Activated CD4-positive, alpha-beta T cell treated with anti-CD3 and anti-CD28 coated beads for 1 hour (primary cell): ENCODE results near the gene SLC12A9.
"Not testable (repeated sequence)": the region's sequence is repeated elsewhere in the genome, so short reads cannot be mapped to it uniquely, and the experiment has no call there.

Experiments
- DNase-seq: peaks from one replicate; pipeline ENCODE4 v3.0.0-alpha.2; 2020

SLC12A9 gene

DNA sequence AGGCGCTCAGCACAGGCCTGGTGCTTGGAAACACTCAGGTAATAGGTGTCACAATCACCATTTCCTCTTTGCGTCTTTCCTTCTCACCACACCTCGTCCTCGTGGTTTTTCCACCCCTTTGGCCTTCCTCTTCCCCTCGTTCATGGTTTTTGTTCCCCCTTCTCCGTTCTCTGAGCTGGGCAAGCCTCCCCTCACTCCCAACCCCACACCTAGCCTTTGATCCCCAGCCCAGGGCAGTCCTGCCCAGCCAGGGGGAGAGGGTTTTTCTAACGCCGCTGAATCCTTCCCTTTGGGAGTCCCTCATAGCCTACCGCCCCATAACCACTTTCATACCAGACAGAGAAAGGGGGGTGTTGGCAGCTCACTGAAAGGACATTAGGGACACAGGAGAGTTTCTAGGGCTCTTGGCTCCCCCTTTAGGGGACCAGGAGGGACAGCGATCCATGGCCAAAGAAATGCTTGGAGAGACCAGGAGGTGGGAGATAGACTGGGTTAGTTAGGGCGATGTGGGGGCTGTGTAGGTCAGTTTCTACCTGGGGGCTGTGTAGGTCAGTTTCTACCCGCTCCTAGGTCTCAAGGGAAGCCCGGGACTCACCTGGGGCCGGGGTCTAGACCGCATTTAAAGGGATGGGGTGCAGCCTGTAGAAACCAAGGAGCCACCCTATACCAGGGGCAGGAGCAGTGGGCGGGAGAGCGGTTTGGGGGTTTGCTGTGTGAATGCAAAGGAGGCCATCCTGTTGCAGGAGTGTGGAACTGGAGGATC, 26.6 kb upstream of the SLC12A9 start:
- DNase-seq, result no peak

DNA sequence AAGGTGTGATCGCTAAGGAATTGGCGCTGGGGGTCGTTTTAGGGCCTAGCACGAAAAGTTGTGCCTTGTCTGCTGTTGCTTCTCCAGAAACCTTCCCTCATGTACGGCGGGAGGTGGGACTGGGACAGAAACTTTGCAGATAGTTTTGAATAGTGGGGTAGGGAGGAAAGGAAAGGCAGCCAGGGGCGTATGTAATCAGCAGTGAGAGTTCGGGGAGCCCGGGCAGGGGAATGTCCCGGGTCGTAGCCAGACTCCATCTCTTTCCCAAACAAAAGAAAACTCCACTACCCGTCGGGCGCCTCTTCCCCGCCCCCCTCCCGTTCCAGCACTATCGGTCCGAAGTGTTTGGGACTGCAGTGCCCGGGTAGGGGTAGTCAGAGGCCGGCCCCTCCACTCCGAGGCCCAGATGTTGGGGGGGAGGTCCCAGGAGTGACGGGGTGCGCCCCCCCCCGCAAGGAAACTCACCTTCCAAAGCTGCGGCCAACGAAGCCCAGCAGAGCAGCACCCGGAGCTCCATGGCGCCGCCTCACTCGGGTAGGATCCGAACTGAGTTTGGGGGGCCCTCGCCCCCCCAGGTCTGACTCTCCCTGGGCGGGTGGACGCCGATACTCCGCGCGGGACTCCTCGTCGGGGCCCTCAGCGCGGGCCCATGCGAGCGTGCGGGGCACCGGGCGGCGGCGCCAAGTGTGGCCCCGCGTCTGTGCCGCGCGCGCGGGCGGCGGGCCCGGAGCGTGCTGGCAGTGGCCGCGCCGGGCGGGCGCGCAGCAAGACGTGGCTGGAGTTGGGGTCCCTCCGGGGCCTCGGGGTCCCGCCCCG, 25.8 kb upstream of the SLC12A9 start:
- no peak for DNase-seq

DNA sequence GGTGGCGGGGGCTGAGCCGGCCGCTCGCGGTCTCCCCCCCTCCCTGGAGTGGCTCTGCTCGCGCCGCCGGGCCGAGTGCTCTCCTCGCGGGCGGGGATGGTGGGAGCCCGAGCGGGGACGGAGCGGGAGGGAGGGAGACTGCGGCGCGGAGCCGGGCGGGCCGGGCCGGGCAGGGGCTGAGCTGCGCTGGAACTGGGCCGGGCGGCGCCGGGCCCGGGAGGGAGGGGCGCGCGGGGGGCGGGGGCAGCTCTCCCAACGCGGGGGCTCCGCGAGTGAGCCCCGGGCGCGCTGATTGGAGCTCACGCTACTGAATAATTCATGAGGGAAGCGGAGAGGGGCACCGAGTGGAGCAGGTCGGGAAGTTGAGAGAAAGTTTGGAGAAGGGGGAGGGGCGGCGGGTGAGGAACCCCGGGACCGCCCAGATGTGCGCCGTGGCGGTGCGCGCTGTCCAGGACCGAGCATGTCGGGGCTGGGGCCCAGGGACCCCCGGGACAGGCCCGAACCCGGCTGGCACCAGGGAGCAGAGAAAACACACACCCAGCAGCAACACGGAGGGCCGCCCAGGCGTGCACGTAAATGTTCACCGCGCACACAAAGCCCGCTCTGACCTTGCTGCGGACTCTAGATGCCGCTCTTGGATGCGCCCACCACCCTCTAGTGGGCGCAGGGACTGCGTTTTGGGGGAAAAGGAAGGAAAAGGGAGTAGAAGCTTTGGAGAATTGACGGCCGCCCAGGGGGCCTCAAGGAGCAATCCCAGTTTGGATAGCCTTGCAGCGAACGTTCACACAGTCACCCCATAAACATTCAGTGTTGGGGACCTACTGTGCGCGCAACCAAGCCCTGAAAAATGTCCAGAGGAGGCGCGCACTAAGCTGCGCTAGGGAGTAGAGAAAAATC, 24.9 kb upstream of the SLC12A9 start, which contains the start of gene EPHB4:
Gene EPHB4 (minus strand): TSS at position 194 of the 897 bp plus-strand sequence. CDS start 493 bp downstream, outside the sequence.
- DNase-seq, result no peak

DNA sequence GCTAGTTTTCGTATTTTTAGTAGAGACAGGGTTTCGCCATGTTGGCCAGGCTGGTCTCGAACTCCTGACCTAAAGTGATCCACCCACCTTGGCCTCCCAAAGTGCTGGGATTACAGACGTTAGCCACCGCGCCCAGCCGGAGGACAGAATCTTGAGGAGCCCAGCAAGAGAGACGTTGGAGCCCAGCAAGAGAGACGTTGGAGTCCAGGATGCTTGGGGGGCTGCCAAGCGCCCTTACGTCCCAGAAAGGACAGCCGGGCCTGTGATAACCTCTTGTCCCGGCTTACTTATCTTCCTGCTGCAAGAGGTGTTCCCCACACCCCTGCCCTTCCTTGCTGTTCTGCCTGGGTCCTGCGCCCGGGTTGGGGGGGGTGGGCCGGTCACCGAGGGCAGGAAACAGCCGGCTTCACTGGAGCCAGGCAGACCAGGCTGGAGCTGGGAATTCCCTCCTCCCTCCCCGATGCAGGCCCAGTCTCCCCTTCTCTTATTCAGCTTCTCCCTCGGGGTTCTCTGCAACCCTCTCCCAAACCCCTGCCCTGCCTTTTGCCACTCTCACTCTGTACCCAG, 23.3 kb upstream of the SLC12A9 start:
- no peak for DNase-seq

DNA sequence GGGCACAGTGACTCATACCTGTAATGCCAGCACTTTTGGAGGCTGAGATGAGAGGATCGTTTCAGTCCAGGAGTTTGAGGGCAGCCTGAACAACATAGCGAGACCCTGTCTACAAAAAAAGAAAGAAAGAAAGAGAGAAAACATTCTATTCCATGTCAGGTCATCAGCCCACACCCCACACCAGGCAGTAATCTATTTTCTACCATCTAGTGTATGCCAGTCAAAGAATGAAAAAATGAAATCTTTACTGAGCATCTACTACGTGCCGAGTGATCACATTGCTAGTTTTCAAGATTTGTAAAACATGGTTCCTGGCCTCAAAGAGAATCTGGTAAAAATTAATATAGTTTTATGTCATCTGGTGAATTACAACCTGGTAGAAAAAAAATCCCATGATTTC, 22.1 kb upstream of the SLC12A9 start:
- DNase-seq, result no peak

DNA sequence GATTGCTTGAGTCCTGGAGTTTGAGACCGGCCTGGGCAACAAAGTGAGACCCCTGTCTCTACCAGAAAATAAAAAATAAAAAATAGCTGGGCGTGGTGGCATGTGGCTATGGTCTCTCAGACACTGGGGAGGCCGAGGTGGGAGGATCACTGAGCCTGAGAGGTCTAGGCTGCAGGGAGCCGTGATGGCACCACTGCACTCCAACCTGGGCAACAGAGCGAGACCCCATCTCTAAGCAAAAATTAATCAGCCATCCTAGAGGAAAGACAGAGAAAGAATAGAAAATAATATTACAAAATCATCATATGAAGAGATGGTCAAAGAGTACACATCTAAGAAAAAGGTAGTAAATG, 20.3 kb upstream of the SLC12A9 start:
- DNase-seq, result no peak

DNA sequence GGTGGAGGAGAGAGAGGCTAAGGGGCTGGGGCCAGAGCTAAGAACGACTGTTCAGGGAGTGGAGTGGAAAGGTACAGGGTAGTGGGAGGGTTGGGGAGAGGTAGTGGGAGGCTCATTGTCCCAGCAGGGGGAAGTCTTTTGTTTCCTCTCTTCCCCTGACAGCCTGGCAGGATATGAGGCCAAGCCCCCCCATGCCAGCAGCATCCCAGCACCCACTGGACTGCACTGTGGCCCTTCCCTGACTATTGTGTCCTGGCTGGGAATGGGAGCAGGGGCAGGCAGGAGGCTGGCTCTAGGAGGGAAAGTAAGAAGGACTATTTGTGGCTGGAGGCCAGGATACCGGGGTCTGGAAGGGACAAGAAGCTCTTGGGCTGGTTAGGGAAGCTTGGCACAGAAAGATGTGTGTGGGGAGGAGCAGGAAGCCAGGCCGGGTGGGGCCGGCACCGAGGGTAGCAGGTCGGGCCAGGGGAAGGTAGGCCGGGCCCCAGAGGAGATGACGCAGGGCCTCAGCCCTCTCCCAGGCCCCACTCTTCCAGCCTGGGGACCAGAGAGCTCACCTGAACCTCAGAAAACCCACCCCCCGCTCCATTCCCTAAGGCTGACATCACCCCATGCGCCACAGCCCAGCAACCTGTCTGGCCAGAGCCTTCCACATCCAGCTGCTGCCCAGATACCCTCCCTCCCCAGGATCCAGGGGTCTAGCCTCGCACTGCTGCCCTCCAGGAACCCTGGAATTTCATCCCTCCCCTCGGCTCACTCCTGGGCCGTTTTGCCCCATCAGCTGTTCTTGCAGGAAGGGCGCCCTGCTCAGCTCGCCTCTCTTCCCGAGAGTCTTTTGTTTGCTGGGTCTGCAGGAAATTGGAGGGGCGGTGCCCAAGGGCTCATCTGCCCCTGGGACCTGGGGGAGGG, 16.4 kb upstream of the SLC12A9 start:
- no peak for DNase-seq

DNA sequence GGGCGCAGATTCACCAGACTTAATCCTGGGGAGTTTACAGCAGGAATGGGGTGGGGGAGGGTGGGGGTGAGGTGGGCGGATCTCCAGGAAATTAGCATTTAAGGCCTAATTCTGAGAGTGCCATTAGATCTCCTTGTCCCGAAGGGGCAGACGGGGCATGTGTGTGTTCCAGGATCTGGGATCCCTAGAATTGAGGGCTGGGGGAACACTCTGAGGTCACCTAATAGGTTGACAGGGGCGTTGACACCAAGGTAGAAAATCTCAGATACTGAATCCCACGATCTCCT, 15.8 kb upstream of the SLC12A9 start:
- DNase-seq, result no peak

DNA sequence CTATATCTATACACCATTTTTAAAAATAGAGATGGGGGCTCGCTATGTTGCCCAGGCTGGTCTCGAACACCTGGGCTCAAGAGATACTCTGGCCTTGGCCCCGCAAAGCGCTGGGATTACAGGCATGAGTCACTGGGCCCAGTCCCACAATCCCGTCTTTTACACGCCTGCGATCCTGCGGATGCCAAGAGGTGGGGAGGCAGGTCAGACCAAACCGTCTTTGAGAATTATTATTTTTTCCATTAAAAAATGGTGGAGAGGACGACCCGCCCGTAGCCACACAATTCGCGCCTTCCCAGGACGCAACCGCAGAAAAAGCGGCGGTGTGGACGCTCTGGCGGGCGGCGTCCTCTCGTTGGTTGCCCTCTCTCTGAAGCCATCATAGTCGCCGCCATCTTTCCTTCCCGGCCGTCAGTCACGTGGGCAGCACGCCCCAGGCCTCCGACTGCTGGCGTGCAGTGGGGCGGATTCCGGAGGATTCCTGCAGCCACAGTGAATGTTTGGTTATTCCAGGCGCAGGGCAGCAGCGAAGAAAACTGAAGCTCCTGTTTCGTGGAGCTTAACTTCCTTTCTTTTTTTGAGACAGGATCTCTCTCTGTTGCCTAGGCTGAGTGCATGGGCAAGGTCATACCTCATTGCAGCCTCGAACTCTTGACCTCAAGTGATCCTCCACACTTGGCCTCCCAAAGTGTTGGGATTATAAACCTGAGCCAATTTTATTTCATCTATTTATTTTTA, 15.2 kb upstream of the SLC12A9 start:
- peak; percentile 65 for DNase-seq

DNA sequence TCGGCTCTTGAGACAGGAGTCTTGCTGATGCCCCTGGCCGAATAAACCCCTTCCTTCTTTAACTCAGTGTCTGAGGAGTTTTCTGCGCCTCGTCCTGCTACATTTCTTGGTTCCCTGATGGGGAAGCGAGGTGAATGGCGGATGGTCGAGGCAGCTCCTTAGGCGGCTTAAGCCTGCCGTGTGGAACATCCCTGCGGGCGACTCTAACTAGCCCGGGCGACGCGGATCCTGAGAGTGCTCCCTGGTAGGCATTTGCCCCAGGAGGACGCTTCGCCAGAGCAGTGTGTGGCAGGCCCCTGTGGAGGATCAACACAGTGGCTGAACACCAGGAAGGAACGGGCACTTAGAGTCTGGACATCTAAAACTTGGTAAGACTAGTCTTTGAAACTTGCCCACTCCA, 13.2 kb upstream of the SLC12A9 start:
- no peak for DNase-seq

DNA sequence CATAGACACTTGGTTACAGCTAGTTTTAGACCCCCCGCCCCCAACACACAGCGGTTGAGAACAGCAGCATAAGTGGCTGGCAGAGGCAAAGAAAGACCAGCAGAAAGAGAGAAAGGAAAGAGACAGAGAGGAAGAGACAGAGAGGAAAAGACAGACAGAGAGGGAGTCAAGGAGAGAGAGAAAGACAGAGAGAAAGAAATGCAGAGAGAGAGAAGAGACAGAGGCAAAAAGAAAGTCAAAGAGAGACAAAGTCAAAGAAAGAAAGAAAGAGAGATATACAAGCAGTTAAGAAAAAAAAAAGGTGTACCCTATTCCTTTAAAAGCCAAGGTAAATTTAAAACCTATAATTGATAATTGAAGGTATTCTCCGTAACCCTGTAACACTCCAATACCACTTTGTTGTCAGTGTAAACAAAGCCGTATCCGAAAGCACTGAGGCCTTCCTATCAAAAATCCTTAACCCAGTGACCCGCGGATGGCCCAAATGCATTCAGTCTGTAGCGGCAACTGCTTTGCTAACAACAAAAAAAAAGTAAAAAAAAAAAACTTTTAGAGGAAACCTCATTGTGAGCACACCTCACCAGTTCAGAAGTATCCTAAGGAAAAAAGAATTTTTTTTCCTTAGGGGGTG, 11.9 kb upstream of the SLC12A9 start:
- DNase-seq, result no peak

DNA sequence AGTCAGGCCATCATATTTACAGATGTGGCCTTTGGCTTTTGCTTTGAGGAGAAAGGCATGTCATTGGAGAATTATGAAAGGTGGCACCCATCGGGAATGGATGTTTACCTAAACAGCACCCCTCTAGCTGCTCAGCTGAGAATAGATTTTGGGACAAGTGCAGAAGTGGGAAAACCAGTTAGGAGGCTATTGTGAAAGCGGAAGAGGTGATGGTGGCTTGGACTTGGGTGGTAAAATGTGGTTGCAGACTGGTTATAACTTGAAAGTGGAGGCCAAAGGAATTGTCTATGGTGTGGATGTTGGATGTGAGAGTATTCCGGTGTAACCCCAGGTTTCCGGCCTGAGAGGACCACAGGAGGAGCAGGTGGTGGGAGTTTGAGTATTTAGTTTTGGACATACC, 5.2 kb upstream of the SLC12A9 start:
- DNase-seq, result no peak

DNA sequence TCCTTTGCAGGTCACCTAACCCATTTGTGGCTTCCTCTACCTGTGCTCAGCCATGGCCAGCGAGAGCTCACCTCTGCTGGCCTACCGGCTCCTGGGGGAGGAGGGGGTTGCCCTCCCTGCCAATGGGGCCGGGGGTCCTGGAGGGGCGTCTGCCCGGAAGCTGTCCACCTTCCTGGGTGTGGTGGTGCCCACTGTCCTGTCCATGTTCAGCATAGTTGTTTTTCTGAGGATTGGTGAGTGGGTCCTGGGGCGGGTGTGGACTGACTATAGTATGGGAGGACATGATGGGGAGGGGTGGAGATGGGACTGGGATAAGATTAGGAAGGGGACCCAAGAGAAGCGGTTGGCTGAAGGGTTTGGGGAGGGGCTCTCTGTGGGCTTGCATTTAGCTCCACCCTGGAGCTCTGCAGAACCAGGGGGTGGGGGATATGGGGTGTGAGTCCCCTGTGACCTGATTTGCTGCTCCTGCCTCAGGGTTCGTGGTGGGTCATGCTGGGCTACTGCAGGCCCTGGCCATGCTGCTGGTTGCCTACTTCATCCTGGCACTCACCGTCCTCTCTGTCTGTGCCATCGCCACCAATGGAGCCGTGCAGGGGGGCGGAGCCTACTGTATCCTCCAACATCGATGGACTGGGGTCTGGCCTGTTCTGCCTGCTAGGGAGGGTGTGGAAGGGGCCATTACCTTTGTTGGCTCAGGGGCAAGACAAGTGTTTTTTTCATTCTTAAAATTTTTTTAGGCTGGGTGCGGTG, 1.8 kb downstream of the SLC12A9 start:
- DNase-seq, result no peak

DNA sequence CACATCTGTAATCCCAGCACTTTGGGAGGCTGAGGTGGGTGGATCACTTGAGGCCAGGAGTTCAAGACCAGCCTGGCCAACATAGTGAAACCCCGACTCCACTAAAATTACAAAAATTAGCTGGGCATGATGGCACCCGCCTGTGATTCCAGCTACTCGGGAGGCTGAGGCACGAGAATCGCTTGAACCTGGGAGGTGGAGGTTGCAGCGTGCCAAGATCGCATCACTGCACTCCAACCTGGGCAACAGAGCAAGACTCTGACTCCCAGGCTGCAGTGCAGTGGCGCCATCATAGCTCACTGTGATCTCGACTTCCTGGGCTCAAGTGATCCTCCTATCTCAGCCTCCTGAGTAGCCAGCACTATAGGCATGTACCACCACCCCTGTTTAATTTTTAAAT, 2.4 kb downstream of the SLC12A9 start:
- DNase-seq, result not testable (repeated sequence)

DNA sequence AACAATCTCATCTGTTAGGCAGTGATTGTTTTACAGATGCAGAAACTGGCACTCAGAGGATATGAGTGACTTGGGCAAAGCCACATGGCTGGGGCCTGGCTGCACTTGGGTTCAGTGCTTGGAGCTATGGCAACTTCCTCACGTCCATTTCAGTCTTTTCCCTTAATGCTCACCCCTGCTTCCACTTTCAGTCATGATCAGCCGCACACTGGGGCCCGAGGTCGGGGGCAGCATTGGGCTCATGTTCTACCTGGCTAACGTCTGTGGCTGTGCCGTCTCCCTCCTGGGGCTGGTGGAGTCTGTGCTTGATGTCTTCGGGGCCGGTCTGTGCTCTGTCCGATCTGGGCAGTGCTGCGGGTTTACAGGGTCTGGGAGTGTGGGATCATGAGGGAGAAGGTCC, 3.0 kb downstream of the SLC12A9 start:
- DNase-seq, result no peak

DNA sequence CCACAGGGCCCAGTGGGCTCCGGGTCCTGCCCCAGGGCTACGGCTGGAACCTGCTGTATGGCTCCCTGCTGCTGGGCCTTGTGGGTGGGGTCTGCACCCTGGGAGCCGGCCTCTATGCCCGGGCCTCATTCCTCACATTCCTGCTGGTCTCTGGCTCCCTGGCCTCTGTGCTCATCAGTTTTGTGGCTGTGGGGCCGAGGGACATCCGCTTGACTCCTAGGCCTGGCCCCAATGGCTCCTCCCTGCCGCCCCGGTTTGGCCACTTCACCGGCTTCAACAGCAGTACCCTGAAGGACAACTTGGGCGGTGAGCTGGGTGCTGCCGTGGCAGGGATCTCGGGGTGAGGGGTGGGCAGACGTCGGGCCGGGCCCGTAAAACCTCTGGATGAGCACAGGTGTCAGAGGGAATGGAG, 4.4 kb downstream of the SLC12A9 start:
- no peak for DNase-seq

DNA sequence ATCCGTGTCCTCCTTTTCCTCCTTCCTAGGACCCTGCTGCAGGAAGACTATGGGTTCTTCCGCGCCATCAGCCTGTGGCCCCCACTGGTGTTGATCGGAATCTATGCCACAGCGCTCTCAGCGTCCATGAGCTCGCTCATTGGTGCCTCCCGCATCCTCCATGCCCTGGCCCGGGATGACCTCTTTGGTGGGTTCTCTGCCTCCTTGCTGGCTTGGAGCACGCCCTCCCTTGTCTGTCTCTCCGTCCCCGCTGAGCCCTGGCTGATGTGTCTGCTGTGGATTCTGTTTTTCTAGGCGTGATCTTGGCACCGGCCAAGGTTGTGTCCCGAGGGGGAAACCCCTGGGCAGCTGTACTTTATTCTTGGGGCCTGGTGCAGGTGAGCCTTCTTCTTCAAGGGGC, 7.3 kb downstream of the SLC12A9 start:
- DNase-seq, result no peak

DNA sequence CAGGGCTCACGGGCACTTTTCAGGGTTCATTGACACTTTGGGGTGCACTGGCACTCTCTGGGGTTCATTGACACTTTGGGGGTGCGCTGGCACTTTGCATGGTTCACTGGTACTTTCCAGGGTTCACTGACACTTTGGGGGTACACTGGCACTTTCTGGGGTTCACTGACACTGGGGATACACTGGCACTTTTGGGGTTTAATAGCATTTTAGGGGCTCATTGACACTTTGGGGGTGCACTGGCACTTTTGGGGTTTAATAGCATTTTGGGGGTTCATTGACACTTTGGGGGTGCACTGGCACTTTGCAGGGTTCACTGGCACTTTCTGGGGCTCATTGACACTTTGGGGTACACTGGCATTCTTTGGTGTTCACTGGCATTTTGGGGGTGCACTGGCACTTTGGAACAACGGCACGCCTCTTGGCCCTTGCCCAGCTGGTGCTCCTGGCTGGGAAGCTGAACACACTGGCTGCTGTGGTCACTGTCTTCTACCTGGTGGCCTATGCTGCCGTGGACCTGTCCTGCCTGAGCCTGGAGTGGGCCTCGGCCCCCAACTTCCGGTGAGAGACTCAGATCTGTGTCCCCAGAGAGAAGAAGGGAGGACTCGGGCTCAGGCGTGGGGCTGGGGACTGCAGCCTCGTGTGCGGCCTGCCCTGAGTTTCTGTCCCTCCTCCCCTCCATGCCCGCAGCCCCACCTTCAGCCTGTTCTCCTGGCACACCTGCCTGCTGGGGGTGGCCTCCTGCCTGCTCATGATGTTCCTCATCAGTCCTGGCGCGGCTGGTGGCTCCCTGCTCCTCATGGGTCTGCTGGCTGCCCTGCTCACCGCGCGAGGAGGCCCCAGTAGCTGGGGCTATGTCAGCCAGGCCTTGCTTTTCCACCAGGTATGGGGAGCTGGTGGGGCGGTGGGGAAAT, 8.4 kb downstream of the SLC12A9 start:
- DNase-seq, result no peak

DNA sequence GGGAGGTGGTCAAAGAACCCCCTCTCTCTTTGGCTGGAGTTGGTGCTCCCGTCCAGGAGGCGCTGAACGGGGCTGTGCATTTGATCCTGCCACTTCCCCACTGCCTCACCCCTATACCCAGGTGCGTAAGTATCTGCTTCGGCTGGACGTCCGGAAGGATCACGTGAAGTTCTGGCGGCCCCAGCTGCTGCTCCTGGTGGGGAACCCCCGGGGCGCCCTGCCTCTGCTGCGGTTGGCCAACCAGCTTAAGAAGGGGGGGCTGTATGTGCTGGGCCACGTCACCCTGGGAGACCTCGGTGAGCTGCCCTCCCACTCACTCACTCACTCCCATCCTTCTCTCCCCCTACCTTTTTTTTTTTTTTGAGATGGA, 9.1 kb downstream of the SLC12A9 start:
- DNase-seq, result no peak
